Measurements from ENCODE around the gene GAK. TPM values are rescaled to one million over a fixed set of nuclear protein-coding genes. Genes with fewer than 3 reads are reported as not detected.

GAK gene
- polyA plus RNA-seq, 1 donor from 2014 or later = 58.8 TPM

- H3K9me2 ChIP-seq (ENCODE audit: insufficient read depth, low read length) = no peaks in the 10 kb centered on the region
- H4K20me1 ChIP-seq (ENCODE audit: insufficient read depth) = no peaks in the 10 kb centered on the region
- H3K27ac ChIP-seq (ENCODE audit: low read length) = no peak overlapping the region
- H3K36me3 ChIP-seq (ENCODE audit: insufficient read depth, low read length) = no peaks in the 10 kb centered on the region
- TF ChIP-seq EP300 (conservative IDR thresholded peaks at IDR 0.05; ENCODE audit: poor library complexity, severe bottlenecking) (no peak), MXI1 (conservative IDR thresholded peaks at IDR 0.05; ENCODE audit: poor library complexity, severe bottlenecking) (no peak), POLR2AphosphoS5 (IDR thresholded peaks at IDR 0.05) (no peak), SMC3 (conservative IDR thresholded peaks at IDR 0.05; ENCODE audit: poor library complexity) (no peak), EZH2 (IDR thresholded peaks at IDR 0.05; ENCODE audit: borderline replicate concordance, insufficient read depth, low read length, poor library complexity, severe bottlenecking) (no peak), TAF1 (IDR thresholded peaks at IDR 0.05; ENCODE audit: low read depth) (no peak), RAD21 (conservative IDR thresholded peaks at IDR 0.05) (no peak)
- TF ChIP-seq, protein P1, sequence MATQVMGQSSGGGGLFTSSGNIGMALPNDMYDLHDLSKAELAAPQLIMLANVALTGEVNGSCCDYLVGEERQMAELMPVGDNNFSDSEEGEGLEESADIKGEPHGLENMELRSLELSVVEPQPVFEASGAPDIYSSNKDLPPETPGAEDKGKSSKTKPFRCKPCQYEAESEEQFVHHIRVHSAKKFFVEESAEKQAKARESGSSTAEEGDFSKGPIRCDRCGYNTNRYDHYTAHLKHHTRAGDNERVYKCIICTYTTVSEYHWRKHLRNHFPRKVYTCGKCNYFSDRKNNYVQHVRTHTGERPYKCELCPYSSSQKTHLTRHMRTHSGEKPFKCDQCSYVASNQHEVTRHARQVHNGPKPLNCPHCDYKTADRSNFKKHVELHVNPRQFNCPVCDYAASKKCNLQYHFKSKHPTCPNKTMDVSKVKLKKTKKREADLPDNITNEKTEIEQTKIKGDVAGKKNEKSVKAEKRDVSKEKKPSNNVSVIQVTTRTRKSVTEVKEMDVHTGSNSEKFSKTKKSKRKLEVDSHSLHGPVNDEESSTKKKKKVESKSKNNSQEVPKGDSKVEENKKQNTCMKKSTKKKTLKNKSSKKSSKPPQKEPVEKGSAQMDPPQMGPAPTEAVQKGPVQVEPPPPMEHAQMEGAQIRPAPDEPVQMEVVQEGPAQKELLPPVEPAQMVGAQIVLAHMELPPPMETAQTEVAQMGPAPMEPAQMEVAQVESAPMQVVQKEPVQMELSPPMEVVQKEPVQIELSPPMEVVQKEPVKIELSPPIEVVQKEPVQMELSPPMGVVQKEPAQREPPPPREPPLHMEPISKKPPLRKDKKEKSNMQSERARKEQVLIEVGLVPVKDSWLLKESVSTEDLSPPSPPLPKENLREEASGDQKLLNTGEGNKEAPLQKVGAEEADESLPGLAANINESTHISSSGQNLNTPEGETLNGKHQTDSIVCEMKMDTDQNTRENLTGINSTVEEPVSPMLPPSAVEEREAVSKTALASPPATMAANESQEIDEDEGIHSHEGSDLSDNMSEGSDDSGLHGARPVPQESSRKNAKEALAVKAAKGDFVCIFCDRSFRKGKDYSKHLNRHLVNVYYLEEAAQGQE (IDR thresholded peaks at IDR 0.05; ENCODE audit: borderline replicate concordance) = no peak
- TF ChIP-seq, protein P2, sequence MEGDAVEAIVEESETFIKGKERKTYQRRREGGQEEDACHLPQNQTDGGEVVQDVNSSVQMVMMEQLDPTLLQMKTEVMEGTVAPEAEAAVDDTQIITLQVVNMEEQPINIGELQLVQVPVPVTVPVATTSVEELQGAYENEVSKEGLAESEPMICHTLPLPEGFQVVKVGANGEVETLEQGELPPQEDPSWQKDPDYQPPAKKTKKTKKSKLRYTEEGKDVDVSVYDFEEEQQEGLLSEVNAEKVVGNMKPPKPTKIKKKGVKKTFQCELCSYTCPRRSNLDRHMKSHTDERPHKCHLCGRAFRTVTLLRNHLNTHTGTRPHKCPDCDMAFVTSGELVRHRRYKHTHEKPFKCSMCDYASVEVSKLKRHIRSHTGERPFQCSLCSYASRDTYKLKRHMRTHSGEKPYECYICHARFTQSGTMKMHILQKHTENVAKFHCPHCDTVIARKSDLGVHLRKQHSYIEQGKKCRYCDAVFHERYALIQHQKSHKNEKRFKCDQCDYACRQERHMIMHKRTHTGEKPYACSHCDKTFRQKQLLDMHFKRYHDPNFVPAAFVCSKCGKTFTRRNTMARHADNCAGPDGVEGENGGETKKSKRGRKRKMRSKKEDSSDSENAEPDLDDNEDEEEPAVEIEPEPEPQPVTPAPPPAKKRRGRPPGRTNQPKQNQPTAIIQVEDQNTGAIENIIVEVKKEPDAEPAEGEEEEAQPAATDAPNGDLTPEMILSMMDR (IDR thresholded peaks at IDR 0.05; ENCODE audit: poor library complexity, severe bottlenecking) = no peak
- H3K4me2 ChIP-seq (ENCODE audit: low read length) = no peak overlapping the region
- no peaks in the 10 kb centered on the region for H3K79me2 ChIP-seq (replicated peaks; ENCODE audit: insufficient read depth, low read length)
- no peaks in the 10 kb centered on the region for H3F3A ChIP-seq (ENCODE audit: insufficient read depth, low read length, poor library complexity, severe bottlenecking)
- no peaks in the 10 kb centered on the region for H3K9me3 ChIP-seq (ENCODE audit: low read length)
- no peak overlapping the region for H3K9ac ChIP-seq (ENCODE audit: low read length)
- no peaks in the 10 kb centered on the region for H3K27me3 ChIP-seq (ENCODE audit: insufficient read depth, low read depth, low read length)
- H3K4me3 ChIP-seq (ENCODE audit: low read length) = no peak overlapping the region
- no peak overlapping the region for H2AFZ ChIP-seq (ENCODE audit: low read depth, low read length)
Observed at GRCh38 chr4:880684-881405, 51.3 kb downstream of the GAK start.

GRCh38 chr4:879729-880077 lies 52.4 kb downstream of the GAK start:
- H4K20me1 ChIP-seq (ENCODE audit: insufficient read depth) = no peaks in the 10 kb centered on the region
- no peaks in the 10 kb centered on the region for H3K27me3 ChIP-seq (ENCODE audit: insufficient read depth, low read depth, low read length)
- no peak overlapping the region for H2AFZ ChIP-seq (ENCODE audit: low read depth, low read length)
- no peak overlapping the region for H3K27ac ChIP-seq (ENCODE audit: low read length)
- H3K79me2 ChIP-seq (replicated peaks; ENCODE audit: insufficient read depth, low read length) = no peaks in the 10 kb centered on the region
- no peak overlapping the region for H3K4me2 ChIP-seq (ENCODE audit: low read length)
- no peaks in the 10 kb centered on the region for H3F3A ChIP-seq (ENCODE audit: insufficient read depth, low read length, poor library complexity, severe bottlenecking)
- H3K9ac ChIP-seq (ENCODE audit: low read length) = no peak overlapping the region
- H3K36me3 ChIP-seq (ENCODE audit: insufficient read depth, low read length) = no peaks in the 10 kb centered on the region
- H3K9me3 ChIP-seq (ENCODE audit: low read length) = no peaks in the 10 kb centered on the region
- no peak for TF ChIP-seq EZH2 (IDR thresholded peaks at IDR 0.05; ENCODE audit: borderline replicate concordance, insufficient read depth, low read length, poor library complexity, severe bottlenecking)
- H3K9me2 ChIP-seq (ENCODE audit: insufficient read depth, low read length) = no peaks in the 10 kb centered on the region
- no peak overlapping the region for H3K4me3 ChIP-seq (ENCODE audit: low read length)
